HG02885 (cell line): ENCODE results near the gene VPS37C.
"Not testable (repeated sequence)": the region's sequence is repeated elsewhere in the genome, so short reads cannot be mapped to it uniquely, and the experiment has no call there.

Experiments
- ATAC-seq: cut with Tn5 transposase; IDR thresholded peaks from one replicate; pipeline ENCODE4 v1.9.1; 2021; ENCODE audit warnings: mild to moderate bottlenecking; ENCODE audit not compliant: unreplicated experiment, poor library complexity

Gene VPS37C

DNA sequence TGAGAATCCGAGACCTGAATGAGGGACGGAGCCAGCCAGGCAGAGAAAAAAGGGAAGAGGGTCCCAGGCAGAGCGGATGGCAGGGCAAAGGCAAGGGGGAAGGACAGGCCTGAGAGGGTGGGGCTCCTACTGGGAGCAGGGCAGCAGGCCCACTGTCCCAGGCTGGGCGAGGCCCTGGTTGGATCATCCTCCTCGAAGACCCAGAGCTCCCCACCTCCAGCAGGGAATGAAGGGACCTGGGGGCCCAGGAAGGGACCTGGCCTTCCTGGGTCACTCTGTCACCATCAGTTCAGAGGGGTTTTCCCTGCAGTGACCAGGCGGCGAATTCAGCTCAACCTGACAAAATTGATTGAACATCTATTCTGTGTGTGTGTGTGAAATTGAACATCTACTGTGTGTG is 54.9 kb downstream of the VPS37C start:
- no peak for ATAC-seq

GRCh38 chr11:61104963-61105362 is 56.3 kb downstream of the VPS37C start:
- no peak for ATAC-seq

GRCh38 chr11:61103851-61104423 is 57.3 kb downstream of the VPS37C start:
- ATAC-seq = no peak

DNA sequence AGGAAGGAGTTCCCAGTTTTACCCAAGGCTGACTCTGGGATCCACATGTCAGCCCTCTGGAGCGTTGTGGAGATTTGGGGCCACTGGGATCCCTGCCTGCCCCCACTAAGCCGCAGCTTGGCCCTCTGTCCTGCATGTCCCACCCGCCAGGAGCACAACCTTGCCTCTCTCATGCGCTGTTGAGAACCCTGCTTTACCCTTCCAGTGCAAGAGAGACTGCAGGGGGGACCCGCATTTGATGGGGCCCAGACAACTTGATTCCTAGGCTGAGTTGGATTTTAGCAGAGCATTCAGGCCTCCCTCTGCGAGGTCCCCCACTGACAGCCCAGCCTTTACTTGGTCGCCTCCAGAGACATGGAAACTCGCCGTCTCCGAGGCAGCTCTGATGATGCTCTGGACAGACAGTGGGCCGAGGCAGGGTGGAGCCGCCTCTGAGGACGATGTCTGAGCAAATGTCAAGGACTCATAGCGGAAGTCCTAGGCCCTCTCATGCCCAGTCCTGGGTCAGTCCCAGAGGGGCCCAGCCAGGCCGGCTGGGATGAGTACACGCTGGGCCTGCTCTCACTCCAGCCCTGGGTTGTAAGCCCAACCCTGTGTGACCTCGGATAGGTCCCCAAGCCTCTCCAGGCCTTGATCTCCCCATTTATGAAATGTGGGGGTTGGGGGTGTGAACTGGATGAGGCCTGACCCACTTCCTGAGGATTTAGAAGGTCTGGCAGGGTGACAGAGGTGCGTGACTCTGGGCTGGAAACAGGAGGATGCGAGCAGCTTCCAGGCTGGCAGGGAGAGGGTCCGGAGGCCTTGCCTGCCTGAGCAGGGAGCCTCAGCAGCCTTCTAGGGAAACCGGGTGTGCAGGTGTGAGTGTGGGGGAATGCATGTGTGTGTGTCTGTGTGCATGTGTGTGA is 58.3 kb downstream of the VPS37C start:
- no peak for ATAC-seq

- ATAC-seq = no peak
These were observed 62.4 kb downstream of the VPS37C start for GRCh38 chr11:61098778-61099177.

DNA sequence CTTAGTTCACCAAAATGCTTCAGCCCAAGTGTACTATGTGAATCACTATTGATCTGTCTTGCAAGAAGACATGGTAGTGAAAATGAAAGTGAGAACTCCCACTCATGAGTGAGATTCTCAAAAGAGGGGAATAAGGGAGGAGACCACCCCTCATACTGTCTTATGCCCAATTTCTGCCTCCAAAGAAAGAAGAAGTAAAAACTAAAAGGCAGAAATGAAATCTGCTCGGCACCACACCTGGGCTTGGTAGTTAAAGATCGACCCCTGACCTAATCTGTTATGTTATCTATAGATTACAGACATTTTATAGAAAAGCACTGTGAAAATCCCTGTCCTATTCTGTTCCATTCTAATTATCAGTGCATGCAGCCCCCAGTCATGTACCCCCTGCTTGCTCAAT is 63.0 kb downstream of the VPS37C start:
- ATAC-seq = not testable (repeated sequence)

- ATAC-seq = no peak
These were observed 66.2 kb downstream of the VPS37C start for GRCh38 chr11:61095021-61095420.

GRCh38 chr11:61094167-61094566 is 67.1 kb downstream of the VPS37C start:
- not testable (repeated sequence) for ATAC-seq

GRCh38 chr11:61092908-61093763 is 68.1 kb downstream of the VPS37C start:
- no peak for ATAC-seq

GRCh38 chr11:61092280-61092766 is 68.9 kb downstream of the VPS37C start:
- ATAC-seq = peak; percentile 62

GRCh38 chr11:61091373-61092279 is 69.6 kb downstream of the VPS37C start:
- peak; percentile 46 for ATAC-seq

DNA sequence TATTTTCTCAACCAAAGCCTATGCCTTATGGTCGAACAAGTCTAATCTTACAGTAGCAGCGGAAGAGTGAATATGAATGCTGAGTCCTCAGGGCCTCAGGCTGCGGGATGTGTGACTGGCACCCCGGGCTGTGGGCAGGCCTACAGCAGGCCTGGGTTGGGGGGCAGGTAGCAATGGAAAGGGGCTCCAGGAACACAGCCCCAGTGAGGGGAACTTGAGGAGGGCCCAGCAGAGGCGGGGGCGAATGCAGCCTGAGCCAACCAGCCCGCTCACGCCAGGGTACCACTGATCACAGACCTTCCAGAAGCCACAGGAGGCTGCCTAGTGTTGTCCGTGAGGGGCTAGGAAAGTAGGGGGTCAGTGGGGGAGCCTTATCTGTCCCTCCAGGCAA is 70.2 kb downstream of the VPS37C start:
- ATAC-seq = no peak

- no peak for ATAC-seq
These were observed 70.7 kb downstream of the VPS37C start for GRCh38 chr11:61090521-61090920.

DNA sequence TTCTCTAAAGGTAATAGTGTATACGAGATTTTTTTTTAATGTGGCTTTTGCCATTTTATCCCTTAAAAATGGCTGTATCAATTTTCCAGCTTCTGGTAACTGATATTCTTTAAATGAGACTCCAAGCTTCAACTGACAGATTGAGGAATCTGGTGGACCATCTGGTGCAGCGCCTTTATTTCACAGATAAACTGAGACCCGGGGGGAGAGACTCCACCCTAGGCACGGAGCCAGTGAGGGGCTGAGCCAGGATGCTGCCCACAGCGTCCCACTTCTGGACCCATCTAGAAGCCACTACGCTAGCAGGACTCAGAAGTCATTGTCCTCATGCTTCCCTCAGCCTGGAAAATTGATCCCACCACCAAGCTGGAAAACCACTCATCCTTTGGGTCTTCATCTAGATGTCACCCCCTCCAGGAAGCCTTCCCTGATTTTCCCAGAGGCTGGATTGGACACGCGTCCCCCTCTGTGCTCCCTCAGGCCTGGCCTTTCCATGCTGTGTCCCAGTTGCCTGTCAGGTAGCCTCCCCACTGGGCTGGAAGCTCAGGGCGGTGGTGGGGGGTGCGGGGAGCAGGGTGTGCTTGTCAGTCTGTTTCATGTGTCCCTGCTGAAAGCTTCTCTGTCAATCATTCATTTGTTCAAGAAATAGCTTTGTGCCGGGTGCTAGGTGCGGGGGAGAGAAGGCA is 71.3 kb downstream of the VPS37C start:
- ATAC-seq = no peak

- ATAC-seq = no peak
These were observed 73.7 kb downstream of the VPS37C start for GRCh38 chr11:61087426-61088119.

DNA sequence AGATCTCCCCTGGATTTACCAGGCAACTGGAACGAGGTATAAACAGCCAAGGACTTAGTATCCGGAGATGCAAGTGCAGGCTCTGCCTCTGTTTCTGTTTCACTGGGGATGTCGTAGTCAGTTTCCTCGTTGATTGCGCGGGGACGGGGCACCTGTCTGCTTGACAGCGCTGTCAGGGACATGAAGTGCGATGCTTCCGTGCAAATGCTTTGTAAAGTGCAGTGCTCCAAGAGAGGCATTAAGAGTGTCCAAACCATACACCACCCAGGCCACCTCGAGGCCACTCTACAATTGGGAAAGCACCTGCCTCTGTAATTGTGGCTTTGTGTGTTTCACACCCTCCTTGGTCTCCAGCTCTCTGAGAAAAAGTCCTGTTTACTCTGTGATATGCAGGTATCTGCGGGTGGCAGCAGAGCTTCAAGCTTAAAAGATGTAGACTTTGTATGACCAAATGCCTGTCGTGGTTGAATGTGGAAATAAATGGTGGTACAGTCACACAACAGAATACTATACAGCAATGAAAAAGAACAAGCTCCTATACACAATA is 77.6 kb downstream of the VPS37C start:
- no peak for ATAC-seq

GRCh38 chr11:61082931-61083531 is 78.2 kb downstream of the VPS37C start:
- ATAC-seq = no peak
